Measurements from ENCODE around the gene IRX6.

DNA sequence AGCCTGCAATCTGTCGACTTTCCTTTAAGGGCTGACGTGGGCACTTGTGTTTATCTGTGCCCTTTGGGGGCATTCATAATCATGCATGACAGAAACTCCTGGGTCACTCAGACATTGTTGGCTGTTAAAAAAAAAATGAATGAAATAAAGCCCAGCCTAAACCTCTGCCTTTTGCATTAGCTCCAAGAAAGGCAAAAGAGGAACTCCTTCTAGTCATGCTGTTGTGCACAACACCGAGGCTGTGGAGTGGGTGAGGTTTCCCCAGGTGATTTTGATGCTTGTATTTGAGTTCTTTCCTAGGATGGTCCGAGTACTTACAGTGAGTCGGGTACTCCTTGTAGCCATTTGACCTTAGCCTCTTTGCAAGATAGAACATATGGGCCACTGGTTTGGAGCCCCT lies 49.6 kb upstream of the IRX6 start:
- TF ChIP-seq, protein P1, sequence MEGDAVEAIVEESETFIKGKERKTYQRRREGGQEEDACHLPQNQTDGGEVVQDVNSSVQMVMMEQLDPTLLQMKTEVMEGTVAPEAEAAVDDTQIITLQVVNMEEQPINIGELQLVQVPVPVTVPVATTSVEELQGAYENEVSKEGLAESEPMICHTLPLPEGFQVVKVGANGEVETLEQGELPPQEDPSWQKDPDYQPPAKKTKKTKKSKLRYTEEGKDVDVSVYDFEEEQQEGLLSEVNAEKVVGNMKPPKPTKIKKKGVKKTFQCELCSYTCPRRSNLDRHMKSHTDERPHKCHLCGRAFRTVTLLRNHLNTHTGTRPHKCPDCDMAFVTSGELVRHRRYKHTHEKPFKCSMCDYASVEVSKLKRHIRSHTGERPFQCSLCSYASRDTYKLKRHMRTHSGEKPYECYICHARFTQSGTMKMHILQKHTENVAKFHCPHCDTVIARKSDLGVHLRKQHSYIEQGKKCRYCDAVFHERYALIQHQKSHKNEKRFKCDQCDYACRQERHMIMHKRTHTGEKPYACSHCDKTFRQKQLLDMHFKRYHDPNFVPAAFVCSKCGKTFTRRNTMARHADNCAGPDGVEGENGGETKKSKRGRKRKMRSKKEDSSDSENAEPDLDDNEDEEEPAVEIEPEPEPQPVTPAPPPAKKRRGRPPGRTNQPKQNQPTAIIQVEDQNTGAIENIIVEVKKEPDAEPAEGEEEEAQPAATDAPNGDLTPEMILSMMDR (IDR thresholded peaks at IDR 0.05): no peak
- TF ChIP-seq POLR2A (IDR thresholded peaks at IDR 0.05) (no peak), EP300 (IDR thresholded peaks at IDR 0.05) (no peak), POLR2AphosphoS5 (IDR thresholded peaks at IDR 0.05) (no peak)
